ENCODE measurements around the gene ISG15. TPM values are rescaled to one million over a fixed set of nuclear protein-coding genes. Genes with fewer than 3 reads are reported as not detected.

ISG15 gene
- total and polyA plus RNA-seq, 2 of the 13 experiments (the other 11 are each of a cell fraction or from before 2014, with no cell fraction given) = 42.1 to 54.9 TPM

GRCh38 chr1:978069-978834, 35.0 kb upstream of the ISG15 start:
- Histone ChIP-seq H2AFZ (ENCODE audit: low read length) (no peak overlapping the region), H3K27me3 (ENCODE audit: control insufficient read depth in 1 of 2, insufficient read depth in 2 of 2, low read length in 2 of 2) (peaks cover 18 to 45% of the 10 kb centered on the region in 2 experiments), H3K4me3 (replicated peaks in 1 of 3; ENCODE audit: insufficient read depth in 1 of 3, low read depth in 2 of 3, low read length in 3 of 3) (no peak overlapping the region; a peak in 1 of 6 replicates), H3K9ac (ENCODE audit: insufficient read depth, low read depth, low read length) (no peak overlapping the region), H3K4me2 (ENCODE audit: low read depth, low read length) (peak overlapping the region; percentile 12; the same call in 1 of the 2 replicates), H3K27ac (ENCODE audit: extremely low read length, insufficient read depth, low read length) (no peak overlapping the region), H4K20me1 (ENCODE audit: insufficient read depth, low read length) (no peaks in the 10 kb centered on the region), H3K9me3 (ENCODE audit: low read length) (no peaks in the 10 kb centered on the region), H3K4me1 (ENCODE audit: insufficient read depth, low read length) (peaks cover 47% of the 10 kb centered on the region), H3K36me3 (replicated peaks in 1 of 2; ENCODE audit: control insufficient read depth in 1 of 2, insufficient read depth in 2 of 2, low read length in 2 of 2) (no peaks in the 10 kb centered on the region), H3K79me2 (ENCODE audit: insufficient read depth, low read length) (no peaks in the 10 kb centered on the region)
- FAIRE-seq (no peak), DNase-seq (ENCODE audit: low spot score) (no peak), ATAC-seq (no peak)
- ChIA-PET POLR2A (no interaction called here), CTCF (ENCODE audit: low intra/inter-chr PET ratio, low total read pairs) (no interaction called here)
- BruUV-seq (replicated peaks) = no TSS peak
- 57% methylated on average over 14 of the region's 44 CpGs for WGBS (ENCODE audit: low lambda C conversion rate)
- no peak for TF ChIP-seq ZBTB44 (CRISPR knock-in tag; IDR thresholded peaks at IDR 0.05)
- TF ChIP-seq ZC3H13 (CRISPR knock-in tag; IDR thresholded peaks at IDR 0.05) = 0 out of 2 replicates have a peak, but pooled peaks have one; percentile 24
- no peak for TF ChIP-seq ZBTB40 (IDR thresholded peaks at IDR 0.05)
- TF ChIP-seq ZBTB40 (CRISPR knock-in tag; IDR thresholded peaks at IDR 0.05) = no peak
- 0 out of 2 replicates have a peak, but pooled peaks have one; percentile 30 for TF ChIP-seq EED (CRISPR knock-in tag; IDR thresholded peaks at IDR 0.05)
- TF ChIP-seq U2AF2 (IDR thresholded peaks at IDR 0.05; ENCODE audit: low read depth, low read length) = no peak
- no peak for TF ChIP-seq AKNA (CRISPR knock-in tag; IDR thresholded peaks at IDR 0.05; ENCODE audit: borderline replicate concordance)
- in situ Hi-C loops (cut with HindIII; ENCODE audit: extremely low pct_ligation_motif_present, low pct_unique_long_range_greater_than_20kb) (no loop called here), intact Hi-C loops (cut with micrococcal nuclease; ENCODE audit: unreplicated experiment) (no loop called here)

Data from HepG2 (cell line).